ENCODE measurements around the gene CDKL5.

Gene CDKL5

DNA sequence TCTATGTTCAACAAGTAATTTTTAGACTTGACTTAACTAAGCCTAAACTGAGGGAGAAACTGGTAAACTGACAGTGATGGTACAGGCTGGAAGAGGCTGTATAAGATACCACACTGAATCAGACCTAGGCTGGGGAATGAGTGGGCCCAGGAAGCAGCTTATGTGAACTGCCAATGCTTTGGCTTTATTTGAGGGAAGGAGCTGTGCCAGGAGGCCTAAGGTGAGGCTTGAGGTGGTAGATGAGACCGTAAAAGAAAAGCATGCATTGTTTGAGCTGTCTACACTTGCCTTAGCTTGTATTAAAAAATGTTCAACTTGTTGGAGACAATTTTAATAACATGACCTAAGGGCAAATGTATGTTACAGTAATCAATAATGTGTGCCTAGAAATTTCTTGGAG, 150.3 kb downstream of the CDKL5 start:
- H3K79me2 ChIP-seq (ENCODE audit: insufficient read depth, low read length): no peaks in the 10 kb centered on the region
- H3K9me3 ChIP-seq (ENCODE audit: insufficient read depth, low read length, severe bottlenecking): no peaks in the 10 kb centered on the region
- no peaks in the 10 kb centered on the region for H3K36me3 ChIP-seq (ENCODE audit: insufficient read depth, low read length)
- no peak overlapping the region for H3K27ac ChIP-seq (ENCODE audit: low read length)
- no peak for ATAC-seq (ENCODE audit: insufficient read depth, low read depth)
- DNase-seq: no peak
- no peaks in the 10 kb centered on the region for H3K27me3 ChIP-seq (ENCODE audit: insufficient read depth, low read length, poor library complexity)
- H2AFZ ChIP-seq (ENCODE audit: low read depth, low read length): no peak overlapping the region
- no peak for TF ChIP-seq EZH2 (IDR thresholded peaks at IDR 0.05; ENCODE audit: borderline replicate concordance, low read depth, low read length, severe bottlenecking)
- TF ChIP-seq, protein P1, sequence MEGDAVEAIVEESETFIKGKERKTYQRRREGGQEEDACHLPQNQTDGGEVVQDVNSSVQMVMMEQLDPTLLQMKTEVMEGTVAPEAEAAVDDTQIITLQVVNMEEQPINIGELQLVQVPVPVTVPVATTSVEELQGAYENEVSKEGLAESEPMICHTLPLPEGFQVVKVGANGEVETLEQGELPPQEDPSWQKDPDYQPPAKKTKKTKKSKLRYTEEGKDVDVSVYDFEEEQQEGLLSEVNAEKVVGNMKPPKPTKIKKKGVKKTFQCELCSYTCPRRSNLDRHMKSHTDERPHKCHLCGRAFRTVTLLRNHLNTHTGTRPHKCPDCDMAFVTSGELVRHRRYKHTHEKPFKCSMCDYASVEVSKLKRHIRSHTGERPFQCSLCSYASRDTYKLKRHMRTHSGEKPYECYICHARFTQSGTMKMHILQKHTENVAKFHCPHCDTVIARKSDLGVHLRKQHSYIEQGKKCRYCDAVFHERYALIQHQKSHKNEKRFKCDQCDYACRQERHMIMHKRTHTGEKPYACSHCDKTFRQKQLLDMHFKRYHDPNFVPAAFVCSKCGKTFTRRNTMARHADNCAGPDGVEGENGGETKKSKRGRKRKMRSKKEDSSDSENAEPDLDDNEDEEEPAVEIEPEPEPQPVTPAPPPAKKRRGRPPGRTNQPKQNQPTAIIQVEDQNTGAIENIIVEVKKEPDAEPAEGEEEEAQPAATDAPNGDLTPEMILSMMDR (IDR thresholded peaks at IDR 0.05; ENCODE audit: borderline replicate concordance, extremely low read depth, low read length, poor library complexity, severe bottlenecking): no peak
- no peak overlapping the region for H3K9ac ChIP-seq (ENCODE audit: low read depth, low read length)
- no peak overlapping the region for H3K4me3 ChIP-seq (ENCODE audit: low read depth in 1 of 2, low read length in 2 of 2)
- no peaks in the 10 kb centered on the region for H4K20me1 ChIP-seq (ENCODE audit: insufficient read depth, low read length)
- no peaks in the 10 kb centered on the region for H3K4me1 ChIP-seq (ENCODE audit: insufficient read depth, low read length)
- no peak overlapping the region for H3K4me2 ChIP-seq (ENCODE audit: insufficient read depth, low read length)

DNA sequence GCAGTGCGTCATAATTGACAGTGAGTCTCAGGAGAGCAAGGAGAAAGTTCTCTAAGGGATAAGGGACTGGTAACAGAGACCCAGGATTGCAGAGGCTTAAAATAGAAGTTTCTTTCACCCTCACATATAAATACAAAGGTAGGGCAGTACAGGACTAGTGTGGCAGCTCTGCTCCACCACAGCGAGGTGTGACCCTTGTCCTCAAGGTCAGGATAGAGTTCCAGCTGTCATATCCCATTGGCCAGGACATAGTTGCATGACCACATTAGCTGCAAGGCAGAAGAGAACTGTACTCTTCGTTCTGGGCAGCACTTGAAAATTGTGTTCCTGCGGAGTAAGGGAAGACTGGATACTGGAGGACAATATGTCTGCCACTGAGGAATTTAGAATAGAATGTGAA, 152.0 kb downstream of the CDKL5 start:
- H3K36me3 ChIP-seq (ENCODE audit: insufficient read depth, low read length): no peaks in the 10 kb centered on the region
- H3K79me2 ChIP-seq (ENCODE audit: insufficient read depth, low read length): no peaks in the 10 kb centered on the region
- no peaks in the 10 kb centered on the region for H3K9me3 ChIP-seq (ENCODE audit: insufficient read depth, low read length, severe bottlenecking)
- DNase-seq (no peak), ATAC-seq (ENCODE audit: insufficient read depth, low read depth) (no peak)
- H3K27ac ChIP-seq (ENCODE audit: low read length): no peak overlapping the region
- no peaks in the 10 kb centered on the region for H4K20me1 ChIP-seq (ENCODE audit: insufficient read depth, low read length)
- H3K27me3 ChIP-seq (ENCODE audit: insufficient read depth, low read length, poor library complexity): no peaks in the 10 kb centered on the region
- no peaks in the 10 kb centered on the region for H3K4me1 ChIP-seq (ENCODE audit: insufficient read depth, low read length)
- no peak overlapping the region for H3K4me2 ChIP-seq (ENCODE audit: insufficient read depth, low read length)
- H3K9ac ChIP-seq (ENCODE audit: low read depth, low read length): no peak overlapping the region
- no peak overlapping the region for H2AFZ ChIP-seq (ENCODE audit: low read depth, low read length)
- H3K4me3 ChIP-seq (ENCODE audit: low read depth in 1 of 2, low read length in 2 of 2): no peak overlapping the region
- no peak for TF ChIP-seq EZH2 (IDR thresholded peaks at IDR 0.05; ENCODE audit: borderline replicate concordance, low read depth, low read length, severe bottlenecking)
- TF ChIP-seq, protein P1 (IDR thresholded peaks at IDR 0.05; ENCODE audit: borderline replicate concordance, extremely low read depth, low read length, poor library complexity, severe bottlenecking): no peak

DNA sequence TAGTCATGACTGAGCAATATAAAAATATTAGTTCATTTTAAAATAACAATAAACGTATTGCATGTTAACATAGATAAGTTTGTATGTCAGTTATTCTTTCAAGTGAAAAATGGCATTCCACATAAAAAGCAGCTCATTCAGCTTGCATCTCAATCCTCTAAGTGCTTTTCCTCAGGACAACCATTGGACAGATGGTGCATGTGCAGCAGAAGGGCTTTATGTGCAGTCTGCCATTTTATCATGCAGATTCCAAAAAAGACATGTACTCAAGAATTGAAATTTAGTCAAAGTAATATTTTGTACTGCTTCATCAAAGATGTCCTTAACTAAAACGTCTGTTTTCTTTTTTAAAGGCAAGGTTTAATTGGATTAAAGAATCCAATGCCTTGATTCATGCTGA, 153.1 kb downstream of the CDKL5 start:
- Histone ChIP-seq H3K36me3 (ENCODE audit: insufficient read depth, low read length) (no peaks in the 10 kb centered on the region), H4K20me1 (ENCODE audit: insufficient read depth, low read length) (no peaks in the 10 kb centered on the region), H3K9me3 (ENCODE audit: insufficient read depth, low read length, severe bottlenecking) (no peaks in the 10 kb centered on the region), H3K4me1 (ENCODE audit: insufficient read depth, low read length) (no peaks in the 10 kb centered on the region), H3K79me2 (ENCODE audit: insufficient read depth, low read length) (no peaks in the 10 kb centered on the region), H2AFZ (ENCODE audit: low read depth, low read length) (no peak overlapping the region), H3K27me3 (ENCODE audit: insufficient read depth, low read length, poor library complexity) (no peaks in the 10 kb centered on the region), H3K4me3 (ENCODE audit: low read depth in 1 of 2, low read length in 2 of 2) (no peak overlapping the region), H3K9ac (ENCODE audit: low read depth, low read length) (no peak overlapping the region), H3K27ac (ENCODE audit: low read length) (no peak overlapping the region), H3K4me2 (ENCODE audit: insufficient read depth, low read length) (no peak overlapping the region)
- TF ChIP-seq, protein P1 (IDR thresholded peaks at IDR 0.05; ENCODE audit: borderline replicate concordance, extremely low read depth, low read length, poor library complexity, severe bottlenecking): no peak
- TF ChIP-seq EZH2 (IDR thresholded peaks at IDR 0.05; ENCODE audit: borderline replicate concordance, low read depth, low read length, severe bottlenecking): no peak
- DNase-seq (no peak), ATAC-seq (ENCODE audit: insufficient read depth, low read depth) (no peak)

DNA sequence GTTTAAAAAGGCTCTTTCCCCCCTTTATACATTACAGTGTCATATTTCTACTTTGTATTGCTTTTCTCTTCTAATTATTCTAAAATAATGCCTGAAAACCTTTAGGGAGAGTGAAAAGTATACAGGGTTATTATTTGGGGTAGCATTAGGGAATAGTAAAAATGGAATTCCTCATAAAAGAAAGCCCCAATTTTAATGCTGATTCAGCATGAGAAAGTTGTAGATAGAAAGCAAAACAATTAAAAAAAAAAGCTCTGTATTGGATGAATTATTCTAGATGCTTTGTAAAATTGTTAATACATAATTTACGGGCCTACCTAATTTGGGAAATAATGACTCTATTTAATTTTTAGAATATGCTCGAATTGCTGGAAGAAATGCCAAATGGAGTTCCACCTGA, 154.1 kb downstream of the CDKL5 start:
- H4K20me1 ChIP-seq (ENCODE audit: insufficient read depth, low read length): no peaks in the 10 kb centered on the region
- no peaks in the 10 kb centered on the region for H3K36me3 ChIP-seq (ENCODE audit: insufficient read depth, low read length)
- no peak overlapping the region for H3K4me3 ChIP-seq (ENCODE audit: low read depth in 1 of 2, low read length in 2 of 2)
- no peak overlapping the region for H2AFZ ChIP-seq (ENCODE audit: low read depth, low read length)
- no peaks in the 10 kb centered on the region for H3K4me1 ChIP-seq (ENCODE audit: insufficient read depth, low read length)
- H3K27me3 ChIP-seq (ENCODE audit: insufficient read depth, low read length, poor library complexity): no peaks in the 10 kb centered on the region
- no peak for DNase-seq
- ATAC-seq (ENCODE audit: insufficient read depth, low read depth): no peak
- H3K4me2 ChIP-seq (ENCODE audit: insufficient read depth, low read length): no peak overlapping the region
- TF ChIP-seq, protein P1 (IDR thresholded peaks at IDR 0.05; ENCODE audit: borderline replicate concordance, extremely low read depth, low read length, poor library complexity, severe bottlenecking): no peak
- no peak for TF ChIP-seq EZH2 (IDR thresholded peaks at IDR 0.05; ENCODE audit: borderline replicate concordance, low read depth, low read length, severe bottlenecking)
- no peaks in the 10 kb centered on the region for H3K9me3 ChIP-seq (ENCODE audit: insufficient read depth, low read length, severe bottlenecking)
- no peak overlapping the region for H3K27ac ChIP-seq (ENCODE audit: low read length)
- no peak overlapping the region for H3K9ac ChIP-seq (ENCODE audit: low read depth, low read length)
- no peaks in the 10 kb centered on the region for H3K79me2 ChIP-seq (ENCODE audit: insufficient read depth, low read length)
